Neural cell (in vitro differentiated cells): ENCODE measurements around the gene AHSG. TPM values are rescaled to one million over a fixed set of nuclear protein-coding genes. Genes with fewer than 3 reads are reported as not detected.

Source experiments
- H2AFZ ChIP-seq: fragments of 200-600, 300-800 bp; sonication (generic), shearing (Covaris generic); 2 replicates; pipeline ENCODE4 v1.6.0; 2014; ENCODE audit warnings: low read depth, mild to moderate bottlenecking, antibody characterized with exemption, low read length, moderate library complexity
- H3F3A ChIP-seq: fragments of 200-600 bp; shearing (Covaris generic); 2 replicates; pipeline ENCODE4 v1.6.1; 2016; ENCODE audit warnings: mild to moderate bottlenecking, moderate library complexity, mixed read lengths, antibody characterized with exemption, low read length; ENCODE audit not compliant: insufficient read depth, poor library complexity, severe bottlenecking
- H3K27ac ChIP-seq: fragments of 200-600, 300-800 bp; sonication (generic), shearing (Covaris generic); 2 replicates; pipeline ENCODE4 v1.5.1; 2014; ENCODE audit warnings: mild to moderate bottlenecking, low read length, moderate library complexity
- H3K27me3 ChIP-seq: fragments of 300-800, 200-600 bp; sonication (generic), shearing (Covaris generic); 2 replicates; pipeline ENCODE4 v1.6.0; 2014; ENCODE audit warnings: mild to moderate bottlenecking, low read depth, low read length, moderate library complexity; ENCODE audit not compliant: insufficient read depth
- H3K36me3 ChIP-seq: fragments of 300-800, 200-600 bp; sonication (generic), shearing (Covaris generic); 2 replicates; pipeline ENCODE4 v1.5.1; 2014; ENCODE audit warnings: mild to moderate bottlenecking, antibody characterized with exemption, low read length, moderate library complexity; ENCODE audit not compliant: insufficient read depth
- H3K4me2 ChIP-seq: fragments of 300-800, 200-600 bp; sonication (generic), shearing (Covaris generic); 2 replicates; pipeline ENCODE4 v1.6.0; 2014; ENCODE audit warnings: mild to moderate bottlenecking, low read length
- H3K4me3 ChIP-seq: fragments of 300-800, 200-600 bp; sonication (generic), shearing (Covaris generic); 2 replicates; pipeline ENCODE4 v1.5.1; 2014; ENCODE audit warnings: mild to moderate bottlenecking, low read length, moderate library complexity
- H3K79me2 ChIP-seq: fragments of 200-600 bp; shearing (Covaris generic); replicated peaks from 2 replicates; pipeline ENCODE4 v1.6.0; 2014; ENCODE audit warnings: mild to moderate bottlenecking, low read length, moderate library complexity; ENCODE audit not compliant: insufficient read depth
- H3K9ac ChIP-seq: fragments of 300-800, 200-600 bp; sonication (generic), shearing (Covaris generic); 2 replicates; pipeline ENCODE4 v1.6.1; 2016; ENCODE audit warnings: mild to moderate bottlenecking, low read length, mixed read lengths
- H3K9me2 ChIP-seq: fragments of 200-600 bp; shearing (Covaris generic); 2 replicates; pipeline ENCODE4 v1.6.1; 2016; ENCODE audit warnings: mild to moderate bottlenecking, low read length, mixed read lengths; ENCODE audit not compliant: insufficient read depth
- H3K9me3 ChIP-seq: fragments of 200-600, 300-800 bp; sonication (generic), shearing (Covaris generic); 2 replicates; pipeline ENCODE4 v1.6.1; 2016; ENCODE audit warnings: mild to moderate bottlenecking, mixed run types, low read length, moderate library complexity, mixed read lengths
- H4K20me1 ChIP-seq: fragments of 200-600 bp; shearing (Covaris generic); 2 replicates; pipeline ENCODE4 v1.6.1; 2016; ENCODE audit warnings: mild to moderate bottlenecking, mixed run types; ENCODE audit not compliant: insufficient read depth
- EP300 ChIP-seq: fragments of 450-650 bp; conservative IDR thresholded peaks from 2 replicates; pipeline ENCODE4 v1.6.1; 2014; ENCODE audit warnings: antibody characterized with exemption, mild to moderate bottlenecking, moderate library complexity; ENCODE audit not compliant: poor library complexity, severe bottlenecking
- EZH2 ChIP-seq: fragments of 200-600, 300-800 bp; shearing (Covaris generic), sonication (generic); IDR thresholded peaks from 2 replicates; pipeline ENCODE4 v1.6.1; 2014; ENCODE audit warnings: antibody characterized with exemption, low read length, borderline replicate concordance, mild to moderate bottlenecking; ENCODE audit not compliant: insufficient read depth, poor library complexity, severe bottlenecking
- MXI1 ChIP-seq: fragments of 450-650 bp; conservative IDR thresholded peaks from 2 replicates; pipeline ENCODE4 v1.6.1; 2014; ENCODE audit warnings: antibody characterized with exemption, mild to moderate bottlenecking; ENCODE audit not compliant: poor library complexity, severe bottlenecking
- POLR2AphosphoS5 ChIP-seq: IDR thresholded peaks from 2 replicates; pipeline ENCODE4 v1.6.1; 2012
- RAD21 ChIP-seq: fragments of 450-650 bp; conservative IDR thresholded peaks from 2 replicates; pipeline ENCODE4 v1.6.1; 2014; ENCODE audit warnings: antibody characterized with exemption, mild to moderate bottlenecking, moderate library complexity
- SMC3 ChIP-seq: fragments of 450-650 bp; conservative IDR thresholded peaks from 2 replicates; pipeline ENCODE4 v1.6.1; 2014; ENCODE audit warnings: antibody characterized with exemption, mild to moderate bottlenecking, moderate library complexity; ENCODE audit not compliant: poor library complexity
- TAF1 ChIP-seq: IDR thresholded peaks from 2 replicates; pipeline ENCODE4 v1.6.1; 2012; ENCODE audit warnings: low read depth
- polyA plus RNA-seq: library from polyadenylated mRNA; depleted of rRNA; stranded (reverse); fragments of >200 nt; gene quantifications from 2 replicates; pipeline ENCODE4 v1.2.3, GENCODE V29; 2014
- TF ChIP-seq, protein P1 (sequence below): fragments of 450-650 bp; IDR thresholded peaks from 2 replicates; pipeline ENCODE4 v1.5.1; 2014; ENCODE audit warnings: antibody characterized with exemption, mild to moderate bottlenecking, moderate library complexity; ENCODE audit not compliant: poor library complexity, severe bottlenecking
- TF ChIP-seq, protein P2 (sequence below): IDR thresholded peaks from 2 replicates; pipeline ENCODE4 v1.6.1; 2012; ENCODE audit warnings: borderline replicate concordance

Gene AHSG
- polyA plus RNA-seq, 1 donor from 2014 or later: 0.40 TPM

DNA sequence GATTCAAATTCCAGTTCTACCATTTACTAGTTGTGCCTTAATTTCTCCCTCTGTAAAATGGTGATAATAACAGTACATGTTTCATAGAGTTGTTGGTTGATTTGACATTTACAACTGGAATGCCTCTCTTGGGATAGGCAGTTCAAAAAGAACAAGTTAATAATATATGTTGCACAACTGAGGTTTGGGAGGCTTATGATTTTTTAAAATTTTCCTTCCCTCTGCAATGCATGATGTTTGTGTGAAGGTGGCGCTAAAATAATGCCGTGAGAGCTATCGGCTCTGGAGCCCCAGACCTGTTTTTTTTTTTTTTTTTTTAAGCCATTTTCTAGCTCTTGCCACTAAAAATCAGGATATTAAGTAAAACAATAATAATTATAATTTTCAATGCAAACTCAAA lies 23.7 kb upstream of the AHSG start:
- H3F3A ChIP-seq: no peaks in the 10 kb centered on the region
- H3K4me3 ChIP-seq: no peak overlapping the region
- no peaks in the 10 kb centered on the region for H3K36me3 ChIP-seq
- no peak overlapping the region for H3K27ac ChIP-seq
- no peaks in the 10 kb centered on the region for H3K9me3 ChIP-seq
- no peaks in the 10 kb centered on the region for H3K27me3 ChIP-seq
- no peak overlapping the region for H3K4me2 ChIP-seq
- no peaks in the 10 kb centered on the region for H3K9me2 ChIP-seq
- H3K9ac ChIP-seq: no peak overlapping the region
- H4K20me1 ChIP-seq: no peaks in the 10 kb centered on the region
- H2AFZ ChIP-seq: no peak overlapping the region
- H3K79me2 ChIP-seq: no peaks in the 10 kb centered on the region
- TF ChIP-seq EP300 (no peak), RAD21 (peak; percentile 77), POLR2AphosphoS5 (no peak), MXI1 (no peak), SMC3 (peak; percentile 75), TAF1 (no peak), EZH2 (no peak)
- TF ChIP-seq, protein P1, sequence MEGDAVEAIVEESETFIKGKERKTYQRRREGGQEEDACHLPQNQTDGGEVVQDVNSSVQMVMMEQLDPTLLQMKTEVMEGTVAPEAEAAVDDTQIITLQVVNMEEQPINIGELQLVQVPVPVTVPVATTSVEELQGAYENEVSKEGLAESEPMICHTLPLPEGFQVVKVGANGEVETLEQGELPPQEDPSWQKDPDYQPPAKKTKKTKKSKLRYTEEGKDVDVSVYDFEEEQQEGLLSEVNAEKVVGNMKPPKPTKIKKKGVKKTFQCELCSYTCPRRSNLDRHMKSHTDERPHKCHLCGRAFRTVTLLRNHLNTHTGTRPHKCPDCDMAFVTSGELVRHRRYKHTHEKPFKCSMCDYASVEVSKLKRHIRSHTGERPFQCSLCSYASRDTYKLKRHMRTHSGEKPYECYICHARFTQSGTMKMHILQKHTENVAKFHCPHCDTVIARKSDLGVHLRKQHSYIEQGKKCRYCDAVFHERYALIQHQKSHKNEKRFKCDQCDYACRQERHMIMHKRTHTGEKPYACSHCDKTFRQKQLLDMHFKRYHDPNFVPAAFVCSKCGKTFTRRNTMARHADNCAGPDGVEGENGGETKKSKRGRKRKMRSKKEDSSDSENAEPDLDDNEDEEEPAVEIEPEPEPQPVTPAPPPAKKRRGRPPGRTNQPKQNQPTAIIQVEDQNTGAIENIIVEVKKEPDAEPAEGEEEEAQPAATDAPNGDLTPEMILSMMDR: peak; percentile 70
- TF ChIP-seq, protein P2, sequence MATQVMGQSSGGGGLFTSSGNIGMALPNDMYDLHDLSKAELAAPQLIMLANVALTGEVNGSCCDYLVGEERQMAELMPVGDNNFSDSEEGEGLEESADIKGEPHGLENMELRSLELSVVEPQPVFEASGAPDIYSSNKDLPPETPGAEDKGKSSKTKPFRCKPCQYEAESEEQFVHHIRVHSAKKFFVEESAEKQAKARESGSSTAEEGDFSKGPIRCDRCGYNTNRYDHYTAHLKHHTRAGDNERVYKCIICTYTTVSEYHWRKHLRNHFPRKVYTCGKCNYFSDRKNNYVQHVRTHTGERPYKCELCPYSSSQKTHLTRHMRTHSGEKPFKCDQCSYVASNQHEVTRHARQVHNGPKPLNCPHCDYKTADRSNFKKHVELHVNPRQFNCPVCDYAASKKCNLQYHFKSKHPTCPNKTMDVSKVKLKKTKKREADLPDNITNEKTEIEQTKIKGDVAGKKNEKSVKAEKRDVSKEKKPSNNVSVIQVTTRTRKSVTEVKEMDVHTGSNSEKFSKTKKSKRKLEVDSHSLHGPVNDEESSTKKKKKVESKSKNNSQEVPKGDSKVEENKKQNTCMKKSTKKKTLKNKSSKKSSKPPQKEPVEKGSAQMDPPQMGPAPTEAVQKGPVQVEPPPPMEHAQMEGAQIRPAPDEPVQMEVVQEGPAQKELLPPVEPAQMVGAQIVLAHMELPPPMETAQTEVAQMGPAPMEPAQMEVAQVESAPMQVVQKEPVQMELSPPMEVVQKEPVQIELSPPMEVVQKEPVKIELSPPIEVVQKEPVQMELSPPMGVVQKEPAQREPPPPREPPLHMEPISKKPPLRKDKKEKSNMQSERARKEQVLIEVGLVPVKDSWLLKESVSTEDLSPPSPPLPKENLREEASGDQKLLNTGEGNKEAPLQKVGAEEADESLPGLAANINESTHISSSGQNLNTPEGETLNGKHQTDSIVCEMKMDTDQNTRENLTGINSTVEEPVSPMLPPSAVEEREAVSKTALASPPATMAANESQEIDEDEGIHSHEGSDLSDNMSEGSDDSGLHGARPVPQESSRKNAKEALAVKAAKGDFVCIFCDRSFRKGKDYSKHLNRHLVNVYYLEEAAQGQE: no peak

DNA sequence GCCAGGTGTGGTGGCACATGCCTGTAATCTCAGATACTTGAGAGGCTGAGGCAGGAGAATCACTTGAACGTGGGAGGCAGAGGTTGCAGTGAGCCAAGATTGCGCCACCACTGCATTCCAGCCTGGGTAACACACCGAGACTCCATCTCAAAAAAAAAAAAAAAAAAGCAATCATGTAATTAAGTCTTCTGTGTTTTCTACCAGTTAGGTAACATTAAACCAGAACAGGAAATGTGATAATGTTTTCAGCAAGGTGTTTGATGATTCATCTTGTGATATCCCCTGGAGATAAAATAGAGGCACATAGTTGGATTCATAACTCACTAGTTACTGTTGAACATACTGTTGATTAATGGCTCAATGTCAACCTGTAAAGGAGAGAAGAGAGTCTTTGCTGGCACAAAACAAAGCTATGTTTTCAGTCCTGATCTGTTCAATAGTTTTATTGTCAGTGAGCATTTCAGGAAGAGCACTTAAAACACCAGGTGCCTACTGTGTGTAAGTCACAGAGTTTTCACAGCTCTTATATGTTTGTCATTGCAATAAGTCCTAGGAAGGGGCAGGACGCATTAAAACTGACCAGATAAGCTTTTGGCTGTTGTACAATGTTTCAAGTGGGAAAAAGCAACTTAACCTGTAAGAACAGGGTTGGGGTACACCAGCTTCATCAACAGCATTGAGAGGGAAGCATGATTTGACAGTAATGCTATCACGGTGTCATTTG lies 22.8 kb upstream of the AHSG start:
- Histone ChIP-seq H3K36me3 (no peaks in the 10 kb centered on the region), H3K27ac (no peak overlapping the region), H2AFZ (no peak overlapping the region), H3K9me2 (no peaks in the 10 kb centered on the region), H3K9me3 (no peaks in the 10 kb centered on the region), H3K4me3 (no peak overlapping the region), H3K27me3 (no peaks in the 10 kb centered on the region), H3F3A (no peaks in the 10 kb centered on the region), H3K79me2 (no peaks in the 10 kb centered on the region), H3K4me2 (no peak overlapping the region), H4K20me1 (no peaks in the 10 kb centered on the region), H3K9ac (no peak overlapping the region)
- TF ChIP-seq, protein P1: no peak
- TF ChIP-seq TAF1 (no peak), EP300 (no peak), EZH2 (no peak), POLR2AphosphoS5 (no peak), SMC3 (no peak), MXI1 (no peak)
- TF ChIP-seq, protein P2: no peak
